ENCODE results near the gene PCDHB2. TPM values are rescaled to one million over a fixed set of nuclear protein-coding genes. Genes with fewer than 3 reads are reported as not detected.
A peak's percentile ranks its signal among the peaks of the same experiment; 100 is the strongest.

PCDHB2 gene
- total RNA-seq, 1 experiment from 2014 or later = 31.3 TPM

- Histone ChIP-seq H3K27ac (ENCODE audit: low read depth, low read length, poor library complexity, severe bottlenecking) (no peak overlapping the region), H3K4me1 (ENCODE audit: insufficient read depth, low read length, poor library complexity, severe bottlenecking) (no peaks in the 10 kb centered on the region), H3K27me3 (replicated peaks; ENCODE audit: insufficient read depth, low read depth, low read length, poor library complexity) (no peaks in the 10 kb centered on the region), H3K4me3 (ENCODE audit: low read depth, low read length, poor library complexity, severe bottlenecking) (peak overlapping the region; percentile 54), H3K9me3 (ENCODE audit: low read depth, low read length, poor library complexity, severe bottlenecking) (no peaks in the 10 kb centered on the region), H3K36me3 (ENCODE audit: insufficient read depth, low read length, poor library complexity, severe bottlenecking) (no peaks in the 10 kb centered on the region)
- intact Hi-C loops (cut with micrococcal nuclease; ENCODE audit: unreplicated experiment) = no loop called here
- TF ChIP-seq CTCF (conservative IDR thresholded peaks at IDR 0.05; ENCODE audit: low read depth, low read length) (no peak), EZH2 (IDR thresholded peaks at IDR 0.05; ENCODE audit: borderline replicate concordance, low read depth, low read length, poor library complexity, severe bottlenecking) (no peak)
- ChIA-PET POLR2A (ENCODE audit: low non-redundant PET) (interaction anchor here (0.6 kb wide), 1 partner anchor 12 kb away, joined by 4 read pairs; no protein-coding TSS in a partner anchor), CTCF (interaction anchor here (0.8 to 1.5 kb wide), 2 partner anchors 182 to 224 kb away, joined by 3 to 5 read pairs; partner anchors contain the start of gene PCDHA6)
- BruUV-seq (replicated peaks) = no TSS peak
- peak; percentile 40 for DNase-seq (ENCODE audit: low spot score)
These were observed 42.9 kb upstream of the PCDHB2 start for GRCh38 chr5:141051521-141051866.

GRCh38 chr5:141077826-141078225 is 16.6 kb upstream of the PCDHB2 start:
- intact Hi-C loops (cut with micrococcal nuclease; ENCODE audit: unreplicated experiment) = no loop called here

GRCh38 chr5:141082228-141082627 is 12.2 kb upstream of the PCDHB2 start:
- no peak for DNase-seq (ENCODE audit: low spot score)
- H3K27ac ChIP-seq (ENCODE audit: low read depth, low read length, poor library complexity, severe bottlenecking) = no peak overlapping the region
- intact Hi-C loops (cut with micrococcal nuclease; ENCODE audit: unreplicated experiment) = no loop called here
- BruUV-seq (replicated peaks) = no TSS peak
- no peak overlapping the region for H3K4me3 ChIP-seq (ENCODE audit: low read depth, low read length, poor library complexity, severe bottlenecking)
- TF ChIP-seq CTCF (conservative IDR thresholded peaks at IDR 0.05; ENCODE audit: low read depth, low read length) (no peak), EZH2 (IDR thresholded peaks at IDR 0.05; ENCODE audit: borderline replicate concordance, low read depth, low read length, poor library complexity, severe bottlenecking) (no peak)
- ChIA-PET POLR2A (ENCODE audit: low non-redundant PET) (no interaction called here), CTCF (no interaction called here)
- H3K4me1 ChIP-seq (ENCODE audit: insufficient read depth, low read length, poor library complexity, severe bottlenecking) = peaks cover 11% of the 10 kb centered on the region
- H3K9me3 ChIP-seq (ENCODE audit: low read depth, low read length, poor library complexity, severe bottlenecking) = no peaks in the 10 kb centered on the region
- no peaks in the 10 kb centered on the region for H3K27me3 ChIP-seq (replicated peaks; ENCODE audit: insufficient read depth, low read depth, low read length, poor library complexity)
- H3K36me3 ChIP-seq (ENCODE audit: insufficient read depth, low read length, poor library complexity, severe bottlenecking) = no peaks in the 10 kb centered on the region

More at GRCh38 chr5:141077826-141078225, 16.6 kb upstream of the PCDHB2 start:
- TF ChIP-seq EZH2 (IDR thresholded peaks at IDR 0.05; ENCODE audit: borderline replicate concordance, low read depth, low read length, poor library complexity, severe bottlenecking) (no peak), CTCF (conservative IDR thresholded peaks at IDR 0.05; ENCODE audit: low read depth, low read length) (no peak)
- Histone ChIP-seq H3K4me3 (ENCODE audit: low read depth, low read length, poor library complexity, severe bottlenecking) (peak overlapping the region; percentile 47), H3K36me3 (ENCODE audit: insufficient read depth, low read length, poor library complexity, severe bottlenecking) (no peaks in the 10 kb centered on the region), H3K9me3 (ENCODE audit: low read depth, low read length, poor library complexity, severe bottlenecking) (no peaks in the 10 kb centered on the region), H3K4me1 (ENCODE audit: insufficient read depth, low read length, poor library complexity, severe bottlenecking) (no peaks in the 10 kb centered on the region), H3K27me3 (replicated peaks; ENCODE audit: insufficient read depth, low read depth, low read length, poor library complexity) (no peaks in the 10 kb centered on the region), H3K27ac (ENCODE audit: low read depth, low read length, poor library complexity, severe bottlenecking) (peak overlapping the region; percentile 47)
- no TSS peak for BruUV-seq (replicated peaks)
- DNase-seq (ENCODE audit: low spot score) = peak; percentile 63
- ChIA-PET POLR2A (ENCODE audit: low non-redundant PET) (interaction anchor here (0.5 kb wide), 1 partner anchor 641 kb away, joined by 10 read pairs; no protein-coding TSS in a partner anchor), CTCF (interaction anchor here (1.8 kb wide), 1 partner anchor 209 kb away, joined by 4 read pairs; the partner anchor contains the start of gene PCDHA11)

Data from A673 (cell line).